Adrenal gland (tissue), 5 donors: ENCODE data around the gene TFR2.

ENCODE experiments used
- CTCF ChIP-seq, 6 experiments: fragments of 450-650 bp in 4 of 6; fragments of 200-600 bp in 2 of 6; sonication (generic) in 1 of 6; IDR thresholded peaks; 1 replicate in 5 of 6; 2 replicates in 1 of 6; pipeline versions ENCODE4 v1.5.1 to v1.8.0; 2016 to 2021; ENCODE audit warnings: antibody characterized with exemption in 6 of 6, mild to moderate bottlenecking in 2 of 6, moderate library complexity in 1 of 6
- POLR2A ChIP-seq, 2 donors: fragments of 450-650 bp; IDR thresholded peaks; one replicate each; pipeline ENCODE4 v1.6.1; 2017; ENCODE audit warnings: antibody characterized with exemption in 2 of 2, mild to moderate bottlenecking in 2 of 2, moderate library complexity in 1 of 2
- donor health status: DM: no; HTN: no; CAD: no.

GRCh38 chr7:100595188-100595587 is 46.2 kb downstream of the TFR2 start:
- TF ChIP-seq CTCF (IDR thresholded peaks at IDR 0.05) (no peak), POLR2A (IDR thresholded peaks at IDR 0.05) (no peak)
